ENCODE data around the gene CEP192.

DNA sequence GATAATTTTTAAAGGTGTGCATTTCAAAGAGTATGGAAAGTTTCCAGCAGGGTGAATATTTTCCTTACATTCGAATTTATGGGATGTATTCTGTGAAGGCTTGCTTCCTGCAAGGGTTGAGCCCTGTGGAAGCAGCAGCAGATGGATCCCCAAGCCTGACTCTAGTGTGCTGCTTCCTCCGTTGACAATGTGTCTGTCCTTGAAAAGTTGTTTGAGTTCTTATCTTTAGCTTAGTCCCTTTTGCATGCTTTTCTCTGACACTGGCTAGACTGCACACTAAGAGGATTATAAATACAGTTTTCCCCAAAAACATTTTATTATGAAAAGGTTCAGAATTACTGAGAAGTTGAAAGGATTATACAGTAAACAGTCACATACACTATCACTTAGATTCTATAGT is 86.3 kb downstream of the CEP192 start:
- TF ChIP-seq RAD21 (IDR thresholded peaks at IDR 0.05; ENCODE audit: low read length) (no peak), NRF1 (IDR thresholded peaks at IDR 0.05; ENCODE audit: low read depth, low read length) (no peak), SMC3 (IDR thresholded peaks at IDR 0.05; ENCODE audit: low read depth, low read length) (no peak), TEAD4 (IDR thresholded peaks at IDR 0.05; ENCODE audit: borderline replicate concordance, insufficient read depth) (no peak), POLR2AphosphoS5 (IDR thresholded peaks at IDR 0.05; ENCODE audit: low read depth, low read length) (no peak), RCOR1 (IDR thresholded peaks at IDR 0.05; ENCODE audit: low read length) (no peak), CHD2 (IDR thresholded peaks at IDR 0.05; ENCODE audit: low read length, partially characterized antibody) (no peak)
- TF ChIP-seq, protein P1, sequence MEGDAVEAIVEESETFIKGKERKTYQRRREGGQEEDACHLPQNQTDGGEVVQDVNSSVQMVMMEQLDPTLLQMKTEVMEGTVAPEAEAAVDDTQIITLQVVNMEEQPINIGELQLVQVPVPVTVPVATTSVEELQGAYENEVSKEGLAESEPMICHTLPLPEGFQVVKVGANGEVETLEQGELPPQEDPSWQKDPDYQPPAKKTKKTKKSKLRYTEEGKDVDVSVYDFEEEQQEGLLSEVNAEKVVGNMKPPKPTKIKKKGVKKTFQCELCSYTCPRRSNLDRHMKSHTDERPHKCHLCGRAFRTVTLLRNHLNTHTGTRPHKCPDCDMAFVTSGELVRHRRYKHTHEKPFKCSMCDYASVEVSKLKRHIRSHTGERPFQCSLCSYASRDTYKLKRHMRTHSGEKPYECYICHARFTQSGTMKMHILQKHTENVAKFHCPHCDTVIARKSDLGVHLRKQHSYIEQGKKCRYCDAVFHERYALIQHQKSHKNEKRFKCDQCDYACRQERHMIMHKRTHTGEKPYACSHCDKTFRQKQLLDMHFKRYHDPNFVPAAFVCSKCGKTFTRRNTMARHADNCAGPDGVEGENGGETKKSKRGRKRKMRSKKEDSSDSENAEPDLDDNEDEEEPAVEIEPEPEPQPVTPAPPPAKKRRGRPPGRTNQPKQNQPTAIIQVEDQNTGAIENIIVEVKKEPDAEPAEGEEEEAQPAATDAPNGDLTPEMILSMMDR (IDR thresholded peaks at IDR 0.05) = no peak
- TF ChIP-seq, protein P2, sequence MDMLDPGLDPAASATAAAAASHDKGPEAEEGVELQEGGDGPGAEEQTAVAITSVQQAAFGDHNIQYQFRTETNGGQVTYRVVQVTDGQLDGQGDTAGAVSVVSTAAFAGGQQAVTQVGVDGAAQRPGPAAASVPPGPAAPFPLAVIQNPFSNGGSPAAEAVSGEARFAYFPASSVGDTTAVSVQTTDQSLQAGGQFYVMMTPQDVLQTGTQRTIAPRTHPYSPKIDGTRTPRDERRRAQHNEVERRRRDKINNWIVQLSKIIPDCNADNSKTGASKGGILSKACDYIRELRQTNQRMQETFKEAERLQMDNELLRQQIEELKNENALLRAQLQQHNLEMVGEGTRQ (IDR thresholded peaks at IDR 0.05; ENCODE audit: borderline replicate concordance, low read depth, low read length) = no peak
- TF ChIP-seq, protein P3, sequence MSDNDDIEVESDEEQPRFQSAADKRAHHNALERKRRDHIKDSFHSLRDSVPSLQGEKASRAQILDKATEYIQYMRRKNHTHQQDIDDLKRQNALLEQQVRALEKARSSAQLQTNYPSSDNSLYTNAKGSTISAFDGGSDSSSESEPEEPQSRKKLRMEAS (IDR thresholded peaks at IDR 0.05; ENCODE audit: low read depth) = no peak
- TF ChIP-seq, protein P4, sequence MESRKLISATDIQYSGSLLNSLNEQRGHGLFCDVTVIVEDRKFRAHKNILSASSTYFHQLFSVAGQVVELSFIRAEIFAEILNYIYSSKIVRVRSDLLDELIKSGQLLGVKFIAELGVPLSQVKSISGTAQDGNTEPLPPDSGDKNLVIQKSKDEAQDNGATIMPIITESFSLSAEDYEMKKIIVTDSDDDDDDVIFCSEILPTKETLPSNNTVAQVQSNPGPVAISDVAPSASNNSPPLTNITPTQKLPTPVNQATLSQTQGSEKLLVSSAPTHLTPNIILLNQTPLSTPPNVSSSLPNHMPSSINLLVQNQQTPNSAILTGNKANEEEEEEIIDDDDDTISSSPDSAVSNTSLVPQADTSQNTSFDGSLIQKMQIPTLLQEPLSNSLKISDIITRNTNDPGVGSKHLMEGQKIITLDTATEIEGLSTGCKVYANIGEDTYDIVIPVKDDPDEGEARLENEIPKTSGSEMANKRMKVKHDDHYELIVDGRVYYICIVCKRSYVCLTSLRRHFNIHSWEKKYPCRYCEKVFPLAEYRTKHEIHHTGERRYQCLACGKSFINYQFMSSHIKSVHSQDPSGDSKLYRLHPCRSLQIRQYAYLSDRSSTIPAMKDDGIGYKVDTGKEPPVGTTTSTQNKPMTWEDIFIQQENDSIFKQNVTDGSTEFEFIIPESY (IDR thresholded peaks at IDR 0.05; ENCODE audit: borderline replicate concordance, low read depth) = no peak

All from SK-N-SH (cell line).